ENCODE data around the gene RASA3.
A peak's percentile ranks its signal among the peaks of the same experiment; 100 is the strongest.
"Not testable (repeated sequence)": the region's sequence is repeated elsewhere in the genome, so short reads cannot be mapped to it uniquely, and the experiment has no call there.

The RASA3 gene

DNA sequence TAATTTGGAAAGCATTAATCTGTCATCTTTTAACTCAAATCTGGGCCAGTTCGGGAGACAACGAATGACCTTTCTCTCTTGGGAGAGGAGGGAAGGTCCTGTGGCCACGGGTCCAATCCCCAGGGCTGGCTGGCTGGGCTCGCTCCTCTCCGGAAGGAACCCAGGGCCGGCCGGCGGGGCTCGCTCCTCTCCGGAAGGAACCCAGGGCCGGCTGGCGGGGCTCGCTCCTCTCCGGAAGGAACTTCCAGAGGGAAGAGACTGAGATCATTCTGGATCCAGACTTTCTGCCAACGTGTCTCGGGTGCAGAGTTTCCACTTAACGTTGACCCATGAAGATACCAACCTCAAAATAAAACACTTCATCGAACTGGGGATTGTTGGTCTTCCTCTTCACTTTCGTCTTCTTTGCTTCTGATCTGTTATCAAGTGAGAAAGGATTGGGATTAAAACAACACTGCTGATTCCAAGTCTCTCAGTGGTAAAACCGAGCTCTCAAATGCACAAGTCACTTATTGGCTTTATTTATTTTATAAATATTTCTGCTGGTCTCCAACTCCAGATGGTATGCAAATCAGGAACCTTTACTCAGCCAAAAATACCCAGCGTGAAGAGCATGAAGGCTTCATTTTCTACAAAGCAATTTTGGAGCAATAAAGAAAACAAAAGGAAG is 105.2 kb downstream of the RASA3 start:
- DNase-seq: no peak

DNA sequence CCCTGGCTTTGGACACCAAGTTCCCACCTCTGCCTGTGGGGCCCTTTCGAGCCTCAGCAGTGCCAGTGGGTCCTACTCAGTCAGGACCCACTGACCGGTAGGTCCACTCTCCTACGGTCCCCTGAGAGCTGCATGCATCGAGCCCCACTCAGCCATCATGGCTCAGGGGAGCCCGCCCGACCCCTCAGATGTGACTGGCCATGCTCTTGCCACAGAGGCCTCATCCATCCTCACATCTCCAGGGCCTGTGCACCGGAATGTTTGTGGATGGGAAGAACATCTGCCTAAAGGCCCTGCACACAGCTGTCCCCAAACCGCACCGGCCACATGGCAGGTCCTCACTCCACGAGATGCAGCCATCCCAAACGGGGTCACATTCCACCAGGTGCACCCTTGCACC is 105.9 kb downstream of the RASA3 start:
- no peak for DNase-seq

DNA sequence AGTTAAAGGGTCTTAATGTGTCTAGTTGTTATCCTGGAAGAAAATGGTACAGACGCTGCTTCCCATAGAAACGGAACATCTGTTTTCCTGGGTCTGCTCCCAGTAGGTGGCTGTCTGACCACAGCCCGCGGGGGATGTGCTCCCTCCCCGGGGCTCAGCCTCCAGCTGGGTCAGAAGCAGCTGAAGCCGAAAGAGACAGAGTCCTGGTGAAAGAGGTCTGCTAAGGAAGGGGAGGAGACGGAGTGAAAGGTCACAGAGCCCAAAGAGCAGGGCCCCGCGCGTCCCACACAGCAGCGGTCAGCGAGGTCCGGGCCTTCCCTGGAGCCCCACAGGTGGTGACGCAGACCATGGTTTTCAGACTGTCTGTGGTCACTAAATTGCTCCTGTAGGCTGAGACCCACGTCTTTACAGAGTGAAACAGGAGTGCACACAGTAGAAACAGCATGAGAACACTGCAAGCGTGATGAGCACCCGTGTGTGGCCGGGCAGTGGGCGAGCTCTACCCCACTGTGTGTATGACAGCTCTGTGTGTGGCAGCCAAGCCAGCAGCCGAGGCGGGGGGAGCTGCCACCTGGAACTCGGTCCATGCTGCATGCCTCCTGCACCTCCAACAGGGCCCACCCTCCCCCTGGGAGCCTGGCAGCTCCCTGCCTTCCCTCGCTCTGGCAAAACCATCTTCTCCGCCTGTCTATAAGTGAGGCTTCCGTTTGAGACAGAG is 106.5 kb downstream of the RASA3 start:
- no peak for DNase-seq

DNA sequence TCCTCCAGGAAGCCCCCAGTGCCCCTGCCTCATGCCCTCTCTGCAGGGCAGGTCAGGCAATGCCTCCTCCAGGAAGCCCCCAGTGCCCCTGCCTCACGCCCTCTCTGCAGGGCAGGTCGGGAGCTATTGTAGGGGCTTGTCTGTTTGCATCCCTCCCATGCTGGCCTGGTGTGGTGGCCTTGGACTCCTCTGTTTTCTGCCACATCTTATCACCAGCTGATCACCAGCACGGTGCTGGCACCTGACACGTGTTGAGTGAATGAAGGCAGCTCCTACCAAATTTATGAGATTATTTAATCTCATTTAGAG is 107.1 kb downstream of the RASA3 start:
- DNase-seq: no peak

DNA sequence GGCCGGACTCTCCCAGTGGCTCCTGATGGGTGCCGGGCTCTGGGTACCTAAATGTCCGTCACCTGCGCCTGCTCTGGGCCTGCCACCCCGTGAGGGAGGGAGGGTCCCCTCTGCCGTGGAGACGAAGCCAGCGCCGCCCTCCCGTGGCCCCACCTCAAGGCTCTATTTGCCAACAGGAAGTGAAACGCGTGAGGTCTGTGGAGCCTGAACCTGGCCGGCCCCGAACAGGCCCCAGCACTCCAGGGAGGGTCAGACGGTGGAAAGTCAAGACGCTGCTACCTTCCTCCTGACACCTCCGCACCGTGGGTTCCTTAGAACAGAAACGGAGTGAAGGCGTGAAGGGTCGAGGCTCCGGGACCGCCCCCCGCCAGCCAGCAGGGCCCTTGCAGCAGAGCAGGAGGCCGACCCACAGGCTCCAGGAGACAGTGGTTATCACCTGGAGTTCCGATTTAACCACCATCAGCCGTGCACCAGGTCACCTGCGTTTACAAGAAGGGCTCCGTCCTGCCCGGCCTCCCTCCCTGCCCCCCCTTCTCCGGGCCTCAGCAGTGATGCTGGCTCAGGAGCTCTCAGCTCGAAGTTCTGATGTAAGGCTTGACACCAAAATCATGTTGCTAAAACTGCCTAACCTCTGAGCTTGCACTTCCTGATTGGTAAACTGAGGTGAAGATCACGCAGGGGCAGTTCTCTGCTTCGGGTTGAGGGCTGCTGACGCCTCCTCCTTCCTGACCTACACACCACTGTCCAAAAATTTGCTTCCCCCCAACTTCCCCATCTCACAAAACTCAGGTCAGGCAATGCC is 107.6 kb downstream of the RASA3 start:
- no peak for DNase-seq

DNA sequence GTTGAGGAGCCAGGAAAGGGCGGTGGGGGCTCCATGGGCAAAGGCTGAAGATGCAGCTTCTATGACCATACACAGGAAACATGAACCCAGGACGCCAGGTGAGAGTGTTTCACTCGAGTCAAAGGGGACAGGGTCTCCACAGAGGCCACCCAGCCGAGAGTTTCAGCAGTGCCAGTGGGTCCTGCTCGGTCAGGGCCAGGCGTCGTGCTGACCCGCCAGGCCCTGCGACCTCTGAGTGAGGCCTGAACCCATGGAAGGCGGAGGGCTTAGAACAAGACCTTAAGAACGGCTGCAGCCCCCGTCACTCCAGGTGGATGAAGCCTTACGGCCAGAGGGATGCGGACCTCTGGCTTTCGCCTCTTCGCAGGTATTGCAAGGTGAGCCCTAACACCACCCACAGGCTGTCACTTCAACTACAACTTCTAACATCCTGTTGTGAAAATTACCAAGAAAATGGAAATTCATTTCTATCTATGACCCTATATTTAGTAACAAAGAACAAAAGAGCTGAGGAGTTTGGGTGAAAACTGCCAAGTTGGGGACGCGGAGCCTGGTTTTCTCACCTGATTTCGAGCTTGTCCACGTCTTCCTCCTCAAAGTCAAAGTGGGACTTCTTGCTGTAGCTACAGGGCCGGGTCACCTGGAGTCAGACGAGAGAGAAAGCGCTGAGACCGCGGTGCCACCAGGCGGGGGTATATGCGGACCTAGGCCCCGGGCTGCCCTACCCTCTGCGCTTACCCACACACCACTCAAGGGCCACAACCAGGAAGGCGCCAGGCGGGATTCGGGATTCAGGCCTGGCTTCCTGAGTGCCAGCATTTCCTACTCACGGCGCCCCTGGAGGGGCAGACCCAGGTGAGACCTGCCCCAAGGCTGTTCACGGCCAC is 108.5 kb downstream of the RASA3 start:
- no peak for DNase-seq

DNA sequence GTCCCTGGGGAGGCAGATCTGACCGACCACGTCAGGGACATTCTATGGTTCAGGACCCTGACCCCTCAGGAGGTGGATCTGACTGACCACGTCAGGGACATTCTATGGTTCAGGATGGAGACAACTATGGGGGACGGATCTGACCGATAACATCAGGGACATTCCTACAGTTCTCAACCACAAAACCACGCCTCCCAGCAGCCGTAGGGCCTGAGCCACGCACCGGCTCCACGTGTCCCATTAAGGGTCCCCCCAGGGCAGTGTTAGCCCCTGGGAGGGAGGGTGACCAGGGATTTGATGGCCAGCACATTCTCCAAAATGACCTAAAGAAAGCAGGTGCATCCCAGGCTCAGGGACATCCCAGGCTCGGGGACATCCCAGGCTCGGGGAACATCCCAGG is 109.5 kb downstream of the RASA3 start:
- no peak for DNase-seq

DNA sequence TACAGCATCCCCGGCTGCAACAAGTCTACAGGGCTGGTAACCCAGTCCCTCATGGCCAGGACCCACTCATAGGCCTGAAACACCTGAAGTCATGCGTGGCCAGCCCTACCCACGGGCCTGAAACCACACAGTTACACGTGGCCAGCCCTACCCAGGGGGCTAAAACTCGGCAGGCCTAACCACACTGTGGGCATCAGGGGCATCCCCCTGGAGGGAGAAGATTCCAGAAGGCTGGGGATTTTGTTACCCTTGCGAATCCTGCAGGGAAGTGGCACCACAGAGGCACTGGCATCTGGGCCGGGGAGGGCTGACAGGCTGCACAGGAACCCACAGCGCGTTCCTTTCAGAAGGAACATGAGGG is 110.1 kb downstream of the RASA3 start:
- DNase-seq: no peak

DNA sequence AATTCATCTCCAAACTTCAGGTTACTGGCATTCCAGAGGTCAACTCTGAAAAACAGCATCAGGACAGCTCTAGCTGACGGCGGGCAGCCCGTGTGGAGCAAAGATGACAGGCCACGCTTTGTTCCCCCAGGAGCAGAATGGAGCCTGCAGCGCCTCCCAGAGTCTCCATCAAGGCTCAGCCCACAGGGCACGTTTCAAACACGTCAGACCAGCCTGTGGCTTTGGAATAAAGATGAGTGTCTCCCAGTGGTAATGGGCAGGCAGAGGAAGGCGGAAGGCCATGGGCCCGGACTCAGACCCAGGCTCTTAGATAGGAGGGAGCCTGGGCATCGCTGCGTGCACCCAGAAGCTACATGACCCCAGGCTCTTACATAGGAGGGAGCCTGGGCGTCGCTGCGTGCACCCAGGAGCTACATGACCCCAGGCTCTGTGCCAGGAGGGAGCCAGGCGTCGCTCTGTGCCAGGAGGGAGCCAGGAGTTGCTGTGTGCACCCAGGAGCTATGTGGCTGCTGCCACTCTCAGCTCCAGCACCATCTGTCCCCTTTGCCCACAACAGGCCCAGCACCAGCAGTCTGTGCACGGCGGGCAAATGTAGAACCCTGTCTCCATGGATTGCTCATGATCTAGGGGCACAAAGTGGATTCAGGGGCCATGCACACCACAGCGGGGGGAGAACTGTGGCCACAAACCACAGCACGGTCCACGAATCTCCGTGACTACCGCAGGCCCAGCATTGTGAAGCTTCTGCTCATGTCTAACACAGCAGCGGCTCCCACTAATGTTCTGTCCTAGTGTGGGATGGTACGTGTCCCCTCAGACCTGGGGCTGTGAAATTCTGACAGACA is 110.7 kb downstream of the RASA3 start:
- DNase-seq: no peak

DNA sequence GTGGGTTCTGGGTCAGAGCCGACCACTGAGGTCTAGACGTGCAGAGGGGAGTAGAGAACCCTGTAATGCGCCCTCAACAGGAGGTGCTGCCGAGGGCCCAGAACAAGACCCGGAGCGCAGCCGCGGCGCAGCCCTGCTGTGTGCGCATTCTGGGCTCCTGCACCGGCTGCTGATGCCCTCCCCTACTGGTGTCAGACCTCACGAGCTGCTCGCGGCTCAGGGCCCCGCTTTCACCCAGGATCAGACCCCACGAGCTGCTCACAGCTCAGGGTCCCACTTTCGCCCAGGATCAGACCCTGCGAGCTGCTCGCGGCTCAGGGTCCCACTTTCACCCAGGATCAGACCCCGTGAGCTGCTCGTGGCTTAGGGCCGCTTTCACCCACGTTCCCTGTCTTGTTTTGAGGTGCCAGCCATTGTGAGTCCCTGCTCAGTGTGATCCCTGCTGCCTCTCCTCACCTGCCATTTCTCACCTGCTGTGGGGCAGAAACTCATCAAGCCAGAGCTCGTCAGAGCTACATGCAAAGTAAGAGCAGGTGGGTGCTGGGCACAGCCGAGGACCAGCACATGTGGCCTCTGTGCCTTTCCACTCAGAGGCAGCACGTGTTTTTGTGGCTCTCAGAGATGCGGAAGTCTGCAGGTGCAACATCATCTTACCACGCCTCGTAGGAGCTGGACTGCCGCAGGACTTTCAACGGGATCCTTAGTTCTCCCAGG is 111.5 kb downstream of the RASA3 start:
- no peak for DNase-seq

DNA sequence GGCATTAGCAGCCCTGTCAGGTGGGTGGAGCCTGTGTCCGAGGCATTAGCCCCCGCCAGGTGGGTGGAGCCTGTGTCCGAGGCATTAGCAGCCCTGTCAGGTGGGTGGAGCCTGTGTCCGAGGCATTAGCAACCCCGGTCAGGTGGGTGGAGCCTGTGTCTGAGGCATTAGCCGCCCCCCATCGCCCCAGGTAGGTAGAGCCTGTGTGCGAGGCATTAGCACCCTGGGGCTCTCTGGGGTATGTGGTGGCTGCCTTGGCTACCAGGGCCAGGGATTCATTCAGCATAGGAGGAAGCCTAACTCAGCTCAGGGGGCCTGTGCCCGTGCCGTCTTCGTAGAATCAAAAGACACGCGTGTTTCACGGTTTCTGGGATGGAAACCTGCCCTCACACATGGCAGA is 112.3 kb downstream of the RASA3 start:
- not testable (repeated sequence) for DNase-seq

DNA sequence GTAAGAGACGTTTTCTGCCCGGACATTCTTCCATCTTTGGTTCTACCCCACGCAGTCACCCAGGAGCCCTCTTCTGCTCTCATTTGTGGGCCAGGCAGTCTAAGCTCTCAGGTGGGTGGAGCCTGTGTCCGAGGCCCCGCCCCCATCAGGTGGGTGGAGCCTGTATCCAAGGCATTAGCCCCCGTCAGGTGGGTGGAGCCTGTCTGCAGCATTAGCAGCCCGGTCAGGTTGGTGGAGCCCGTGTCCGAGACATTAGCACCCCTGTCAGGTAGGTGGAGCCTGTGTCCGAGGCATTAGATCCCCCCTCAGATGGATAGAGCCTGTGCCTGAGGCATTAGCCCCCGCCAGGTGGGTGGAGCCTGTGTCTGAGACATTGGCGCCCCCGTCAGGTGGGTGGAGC is 113.1 kb downstream of the RASA3 start:
- peak in 2 of 4 experiments; percentile 9 to 14 for DNase-seq

DNA sequence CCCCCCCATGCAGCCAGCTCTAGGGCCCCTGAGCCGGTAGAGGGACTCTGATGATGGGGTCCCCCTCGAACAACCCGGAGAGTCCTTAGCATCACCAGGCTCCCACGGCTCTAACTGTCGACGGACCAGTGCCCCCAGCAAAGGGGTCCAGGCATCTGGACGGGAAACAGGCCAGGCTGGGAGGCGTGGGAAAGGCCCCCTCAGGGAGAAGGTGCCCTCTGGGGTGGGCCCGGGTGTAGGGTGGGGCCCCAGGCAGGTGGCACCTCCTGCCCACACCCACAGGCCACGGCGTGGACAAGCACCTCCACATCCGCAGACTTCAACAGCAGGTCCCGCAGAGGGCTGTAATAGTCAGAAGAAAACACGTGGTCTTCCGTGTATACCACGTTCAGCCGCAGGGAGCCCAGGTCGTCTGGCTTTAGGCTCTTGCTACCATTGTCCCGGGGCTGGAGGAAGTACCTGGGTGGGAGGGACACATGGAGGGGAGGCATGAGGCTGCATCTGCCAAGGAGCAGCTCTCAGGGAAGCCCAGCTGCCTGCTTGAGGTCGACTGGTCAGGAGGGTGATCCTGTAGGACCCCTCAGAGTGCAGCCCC is 113.9 kb downstream of the RASA3 start:
- DNase-seq: no peak

DNA sequence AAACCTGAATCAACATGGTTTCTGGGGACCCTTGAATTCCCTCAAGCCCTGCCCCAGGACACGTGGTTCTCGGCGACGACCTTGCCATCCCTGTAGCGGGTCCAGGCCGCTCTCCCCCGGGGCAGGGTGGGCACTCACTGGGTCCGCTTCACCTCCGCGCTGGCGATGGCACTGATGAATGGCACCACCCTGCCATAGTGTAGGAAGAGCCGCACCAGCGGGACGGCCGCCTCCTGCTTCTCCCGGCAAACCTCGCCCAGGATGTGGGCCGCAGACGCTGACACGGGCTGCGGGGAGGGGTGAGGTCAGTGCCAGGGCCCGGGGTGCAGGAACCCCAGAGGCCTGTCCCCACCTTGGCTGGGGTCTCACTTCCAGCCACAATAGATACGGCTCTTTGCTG is 114.5 kb downstream of the RASA3 start:
- DNase-seq: no peak

DNA sequence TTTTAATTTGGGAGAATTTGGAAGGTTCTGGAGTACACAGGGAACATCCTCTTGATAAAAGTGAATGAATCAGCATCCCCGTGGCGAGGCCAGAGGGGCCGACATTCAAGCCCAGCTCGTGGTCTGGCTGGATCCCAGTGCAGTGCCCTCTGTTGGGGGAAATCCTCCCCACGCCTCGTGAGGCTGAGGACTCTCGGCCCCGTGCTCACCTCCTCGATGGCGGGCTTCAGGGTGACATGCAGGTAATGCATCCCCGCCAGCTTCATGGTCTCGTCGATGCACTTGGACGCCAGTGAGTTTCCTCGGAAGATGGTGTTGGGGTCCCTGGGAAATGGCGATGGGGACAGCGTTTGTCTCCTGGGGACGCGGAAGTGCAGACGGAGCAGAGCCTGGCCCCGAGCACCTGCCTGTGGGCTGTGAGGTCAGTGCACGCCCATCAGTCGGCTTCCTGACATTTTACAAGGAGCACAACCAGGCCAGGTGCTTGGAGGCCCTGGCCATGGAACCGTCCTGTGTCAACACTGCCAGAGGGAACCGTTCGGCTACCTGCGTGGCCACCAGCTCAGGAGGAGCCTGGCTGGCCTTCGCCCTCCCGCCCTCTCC is 115.3 kb downstream of the RASA3 start:
- no peak for DNase-seq

DNA sequence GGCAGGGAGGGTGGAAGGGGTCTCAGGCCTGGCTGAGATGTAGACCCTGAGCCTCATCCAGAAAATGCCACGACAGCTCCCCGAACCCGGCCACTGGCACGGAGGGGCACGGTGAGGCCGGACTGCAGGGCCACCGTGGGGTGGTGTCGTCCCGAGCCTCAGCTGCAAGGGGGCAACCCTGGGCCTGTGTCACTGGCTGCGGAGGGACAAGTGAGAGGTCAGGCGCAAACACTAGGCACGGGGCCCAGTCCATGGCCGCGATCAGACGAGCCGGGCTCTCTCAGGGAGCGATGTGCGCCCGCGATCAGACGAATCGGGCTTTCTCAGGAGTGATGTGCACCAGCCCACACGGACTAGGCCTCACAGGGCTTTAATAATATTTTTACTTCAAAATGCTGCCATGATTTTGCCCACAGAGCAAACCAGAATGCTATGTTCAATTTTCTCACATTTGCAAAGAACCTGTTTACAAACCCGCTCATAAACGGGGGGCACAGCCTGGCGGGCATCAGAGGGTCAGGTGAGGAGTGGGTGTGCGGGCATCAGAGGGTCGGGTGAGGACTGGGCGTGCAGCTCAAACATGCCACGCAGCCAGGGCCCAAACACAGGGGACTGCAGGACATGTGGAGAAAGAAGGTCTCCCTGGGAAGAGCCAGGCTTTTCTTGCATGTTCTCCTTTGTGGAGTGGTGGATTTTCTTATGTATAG is 115.9 kb downstream of the RASA3 start:
- DNase-seq: no peak

DNA sequence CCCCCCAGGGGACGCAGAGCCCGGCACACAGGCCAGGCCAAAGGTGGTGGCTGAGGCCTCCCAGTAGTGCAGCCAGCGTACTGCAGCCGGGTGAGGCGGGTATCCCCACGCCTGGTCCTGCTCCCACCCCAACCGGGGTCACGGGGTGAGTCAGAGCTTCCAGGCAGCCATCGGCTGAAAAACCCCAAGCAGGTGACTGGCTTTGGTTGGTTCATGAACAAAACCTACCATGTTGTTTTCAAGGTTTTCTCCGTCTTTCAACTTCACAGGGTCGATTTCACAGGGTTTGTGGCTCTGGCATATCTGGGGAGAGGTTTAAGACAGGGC is 116.5 kb downstream of the RASA3 start:
- DNase-seq: no peak

DNA sequence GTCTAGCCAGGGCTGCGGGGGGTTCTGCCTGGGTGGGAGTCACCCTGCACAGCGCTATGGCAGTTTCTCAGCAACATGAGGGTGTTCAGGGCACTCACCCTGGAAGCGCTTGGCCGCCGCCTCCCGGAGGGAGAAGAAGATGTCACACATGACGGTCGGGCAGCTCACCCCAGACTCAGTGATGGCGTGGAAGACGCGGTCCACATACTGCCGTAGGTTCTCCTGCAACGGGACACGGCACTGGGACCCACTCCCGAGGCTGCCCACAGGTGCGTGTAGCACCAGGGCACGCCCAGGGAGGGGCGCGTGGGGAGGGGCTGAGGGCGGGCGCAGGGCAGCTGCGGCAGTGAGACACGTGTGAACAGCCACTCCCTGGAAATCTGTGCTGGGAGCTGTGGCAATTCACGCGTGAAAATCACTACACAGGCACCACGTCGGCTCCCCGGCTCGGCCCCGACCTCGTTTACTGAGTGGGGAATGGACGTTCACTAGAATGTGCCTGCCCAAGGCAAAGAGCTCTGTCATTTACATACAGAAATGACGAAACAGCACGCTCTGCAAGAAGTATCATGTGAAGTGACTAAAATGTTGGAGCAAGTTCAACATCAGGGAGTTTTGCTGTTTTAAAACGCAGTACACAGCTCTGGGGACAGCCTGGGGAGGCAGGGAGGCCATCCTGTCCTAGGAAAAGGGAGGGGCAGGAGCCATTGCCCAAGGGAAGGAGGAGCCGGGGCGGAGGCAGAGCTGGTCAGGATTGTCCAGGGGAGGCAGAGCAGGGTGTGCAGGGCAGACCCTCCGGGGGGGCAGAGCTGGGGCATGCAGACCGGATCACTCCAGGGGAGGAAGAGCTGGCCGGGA is 117.1 kb downstream of the RASA3 start:
- DNase-seq: no peak

DNA sequence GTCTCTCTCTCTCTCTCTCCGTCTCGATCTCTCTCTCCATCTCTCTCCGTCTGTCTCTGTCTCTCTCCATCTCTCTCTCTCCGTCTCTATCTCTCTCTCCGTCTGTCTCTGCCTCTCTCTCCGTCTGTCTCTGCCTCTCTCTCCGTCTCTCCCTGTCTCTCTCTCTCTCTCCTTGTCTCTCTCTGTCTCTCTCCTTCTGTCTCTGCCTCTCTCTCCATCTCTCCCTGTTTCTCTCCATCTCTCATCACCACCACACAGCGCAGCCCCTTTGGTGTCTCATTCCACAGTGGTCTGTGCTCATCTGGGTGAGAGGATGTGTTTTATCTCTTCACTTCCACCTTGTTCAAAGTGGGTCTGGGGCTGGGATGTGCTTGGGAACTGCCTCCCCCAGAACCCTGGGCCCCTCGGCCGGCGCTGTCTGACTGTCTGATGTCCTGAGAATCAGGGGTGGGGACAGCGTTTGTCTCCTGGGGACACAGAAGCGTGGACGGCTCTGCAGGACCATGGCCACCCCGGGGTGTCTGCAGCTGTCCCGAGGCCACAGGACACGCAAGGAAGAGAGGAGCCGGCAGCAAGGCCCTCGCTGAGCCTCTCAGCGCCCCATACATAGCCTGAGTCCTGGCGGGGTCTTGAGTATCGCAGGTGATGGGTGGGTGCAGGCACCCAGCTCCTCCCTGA is 118.3 kb downstream of the RASA3 start:
- DNase-seq: no peak
